SK-N-SH (cell line): ENCODE data around the gene TFAP2B. TPM values are rescaled to one million over a fixed set of nuclear protein-coding genes. Genes with fewer than 3 reads are reported as not detected.

Experiments
- CTCF ChIA-PET: fragments of 300-600, 350-600 bp; formaldehyde crosslinking; extraction: SDS; loops from one replicate; lab custom pipeline; 2021; lab: Yijun Ruan, JAX
- POLR2A ChIA-PET: fragments of 350-600 bp; sonication (Branson Sonifier 250); formaldehyde crosslinking; extraction: SDS; loops from one replicate; lab custom pipeline; 2020; ENCODE audit warnings: antibody characterized with exemption, inconsistent platforms; lab: Yijun Ruan, JAX
- DNase-seq: peaks from one replicate; pipeline ENCODE4 v3.0.0; 2012
- H2AFZ ChIP-seq: fragments of 200-600 bp; sonication (generic); 2 replicates; pipeline ENCODE4 v1.8.1; 2016; ENCODE audit warnings: antibody characterized with exemption, mild to moderate bottlenecking, low read depth
- H3F3A ChIP-seq: fragments of 200-600 bp; sonication (generic); replicated peaks from 2 replicates; pipeline ENCODE3; 2016; ENCODE audit warnings: antibody characterized with exemption, mild to moderate bottlenecking; ENCODE audit not compliant: insufficient read depth
- H3K27ac ChIP-seq, 2 experiments: fragments of 200-500 bp in 1 of 2; fragments of 200-600 bp in 1 of 2; sonication (Bioruptor generic) in 1 of 2; sonication (generic), shearing (Covaris generic) in 1 of 2; 2 replicates each; pipeline versions ENCODE4 v1.5.1 to v1.6.1; 2014 to 2016; ENCODE audit warnings: low read depth in 2 of 2, inconsistent platforms in 1 of 2, low read length in 1 of 2, mild to moderate bottlenecking in 1 of 2, mixed read lengths in 1 of 2
- H3K27me3 ChIP-seq: fragments of 200-600 bp; sonication (generic), shearing (Covaris generic); 2 replicates; pipeline ENCODE4 v1.6.1; 2016; ENCODE audit warnings: mixed run types; ENCODE audit not compliant: insufficient read depth
- H3K36me3 ChIP-seq, 2 experiments: fragments of 200-500 bp in 1 of 2; fragments of 200-600 bp in 1 of 2; sonication (Bioruptor generic) in 1 of 2; sonication (generic) in 1 of 2; replicated peaks in 1 of 2; 2 replicates each; pipeline versions ENCODE3 to v1.5.1; 2014 to 2016; ENCODE audit warnings: low read length in 1 of 2, mild to moderate bottlenecking in 1 of 2; ENCODE audit not compliant: insufficient read depth in 2 of 2, control insufficient read depth in 1 of 2
- H3K4me1 ChIP-seq, 2 experiments: fragments of 200-500 bp in 1 of 2; fragments of 200-600 bp in 1 of 2; sonication (Bioruptor generic) in 1 of 2; sonication (generic), shearing (Covaris generic) in 1 of 2; 2 replicates each; pipeline versions ENCODE4 v1.5.1 to v1.6.1; 2014 to 2016; ENCODE audit warnings: low read depth in 1 of 2, low read length in 1 of 2, mixed run types in 1 of 2; ENCODE audit not compliant: insufficient read depth in 2 of 2, control insufficient read depth in 1 of 2
- H3K4me2 ChIP-seq: fragments of 200-600 bp; sonication (generic), shearing (Covaris generic); 2 replicates; pipeline ENCODE4 v1.6.1; 2017; ENCODE audit warnings: mixed run types
- H3K4me3 ChIP-seq, 2 experiments: fragments of 200-500 bp in 1 of 2; fragments of 200-600 bp in 1 of 2; sonication (Bioruptor generic) in 1 of 2; sonication (generic), shearing (Covaris generic) in 1 of 2; 2 replicates each; pipeline versions ENCODE4 v1.5.1 to v1.8.1; 2014 to 2016; ENCODE audit warnings: low read depth in 2 of 2, inconsistent platforms in 1 of 2, low read length in 1 of 2, mild to moderate bottlenecking in 1 of 2, mixed read lengths in 1 of 2, moderate library complexity in 1 of 2
- H3K79me2 ChIP-seq: fragments of 200-600 bp; sonication (generic); 2 replicates; pipeline ENCODE4 v1.8.1; 2017; ENCODE audit warnings: mild to moderate bottlenecking; ENCODE audit not compliant: insufficient read depth
- H3K9ac ChIP-seq: fragments of 200-600 bp; sonication (generic); 2 replicates; pipeline ENCODE4 v1.6.1; 2017; ENCODE audit warnings: mixed run types
- H3K9me2 ChIP-seq: fragments of 200-600 bp; sonication (generic); 2 replicates; pipeline ENCODE4 v1.6.1; 2017; ENCODE audit warnings: mixed run types
- H3K9me3 ChIP-seq: fragments of 200-600 bp; sonication (generic); 2 replicates; pipeline ENCODE4 v1.6.1; 2017; ENCODE audit warnings: mixed run types, mild to moderate bottlenecking, moderate library complexity
- H4K20me1 ChIP-seq: fragments of 200-600 bp; sonication (generic); 2 replicates; pipeline ENCODE4 v1.6.1; 2017; ENCODE audit warnings: mild to moderate bottlenecking, mixed run types; ENCODE audit not compliant: insufficient read depth
- CTCF ChIP-seq: fragments of 200-600 bp; sonication (generic); IDR thresholded peaks from 2 replicates; pipeline ENCODE4 v1.6.1; 2017; ENCODE audit warnings: antibody characterized with exemption, mild to moderate bottlenecking, moderate library complexity
- EZH2phosphoT487 ChIP-seq: fragments of 200-600 bp; sonication (generic); IDR thresholded peaks from 2 replicates; pipeline ENCODE4 v1.6.1; 2017; ENCODE audit warnings: low read depth, mixed run types, mild to moderate bottlenecking, antibody characterized with exemption, moderate library complexity, borderline replicate concordance
- FOXJ3 ChIP-seq: sonication (generic); formaldehyde crosslinking; IDR thresholded peaks from 2 replicates; pipeline ENCODE4 v1.5.1; 2020; ENCODE audit warnings: mild to moderate bottlenecking, missing genetic modification reagents
- GATA2 ChIP-seq: sonication (generic); formaldehyde crosslinking; IDR thresholded peaks from 2 replicates; pipeline ENCODE4 v1.5.0; 2020; ENCODE audit warnings: mild to moderate bottlenecking, missing genetic modification reagents
- IRF3 ChIP-seq: fragments of 150-350 bp; IDR thresholded peaks from 2 replicates; pipeline ENCODE4 v1.6.1; 2016; ENCODE audit warnings: mild to moderate bottlenecking, low read depth, low read length
- JUND ChIP-seq: IDR thresholded peaks from 2 replicates; pipeline ENCODE4 v1.4.0; 2012
- MAX ChIP-seq: IDR thresholded peaks from 2 replicates; pipeline ENCODE4 v1.4.0; 2012; ENCODE audit warnings: low read depth
- MEF2A ChIP-seq: IDR thresholded peaks from 2 replicates; pipeline ENCODE4 v1.4.0; 2012; ENCODE audit warnings: low read depth, borderline replicate concordance
- NRF1 ChIP-seq: IDR thresholded peaks from 2 replicates; pipeline ENCODE4 v1.6.1; 2012; ENCODE audit warnings: low read depth, mild to moderate bottlenecking, low read length
- PBX3 ChIP-seq: IDR thresholded peaks from 2 replicates; pipeline ENCODE4; 2012
- POLR2AphosphoS5 ChIP-seq: IDR thresholded peaks from 2 replicates; pipeline ENCODE4 v1.6.1; 2012; ENCODE audit warnings: low read depth, low read length
- RAD21 ChIP-seq: IDR thresholded peaks from 2 replicates; pipeline ENCODE4 v1.6.1; 2012; ENCODE audit warnings: mild to moderate bottlenecking, low read length
- REST ChIP-seq: IDR thresholded peaks from 2 replicates; pipeline ENCODE4 v1.6.1; 2012; ENCODE audit warnings: mild to moderate bottlenecking, low read depth, low read length, moderate library complexity
- SMC3 ChIP-seq: IDR thresholded peaks from 2 replicates; pipeline ENCODE4 v1.6.1; 2012; ENCODE audit warnings: low read depth, low read length, improper control_type of control experiment
- TAF1 ChIP-seq: IDR thresholded peaks from 2 replicates; pipeline ENCODE4 v1.6.1; 2012; ENCODE audit warnings: low read depth, mild to moderate bottlenecking, low read length, moderate library complexity, borderline replicate concordance
- TCF12 ChIP-seq: IDR thresholded peaks from 2 replicates; pipeline ENCODE4 v1.4.0; 2012
- TEAD4 ChIP-seq: IDR thresholded peaks from 2 replicates; pipeline ENCODE4 v1.4.0; 2012; ENCODE audit warnings: mild to moderate bottlenecking, borderline replicate concordance; ENCODE audit not compliant: insufficient read depth
- USF1 ChIP-seq: IDR thresholded peaks from 2 replicates; pipeline ENCODE4 v1.4.0; 2012; ENCODE audit warnings: low read depth, borderline replicate concordance
- YY1 ChIP-seq: IDR thresholded peaks from 2 replicates; pipeline ENCODE4 v1.4.0; 2012; ENCODE audit warnings: low read depth, mild to moderate bottlenecking
- ZBTB33 ChIP-seq: IDR thresholded peaks from 2 replicates; pipeline ENCODE4 v1.4.0; 2012; ENCODE audit warnings: low read depth, borderline replicate concordance
- WGBS: methylation state at CpG from one replicate; pipeline ENCODE4 v1.1.6; 2017; ENCODE audit warnings: low lambda C conversion rate; 5-methylcytosine and 5-hydroxymethylcytosine counted together
- polyA plus RNA-seq, 3 experiments: library from polyadenylated mRNA; depleted of rRNA; stranded (reverse); fragments of >200 nt; gene quantifications; 2 replicates each; pipeline ENCODE4 v1.2.3, GENCODE V29; 2012

Gene TFAP2B
- polyA plus RNA-seq, 1 of the 3 experiments (the other 2 are of a cell fraction): 1.1 TPM

- 79% methylated on average over 32 of the region's 32 CpGs for WGBS
- H3K4me3 ChIP-seq: no peak overlapping the region
- TF ChIP-seq TEAD4 (no peak), TAF1 (no peak), MAX (no peak), RAD21 (no peak), YY1 (no peak), USF1 (no peak), ZBTB33 (no peak), PBX3 (no peak), JUND (no peak), EZH2phosphoT487 (no peak), MEF2A (no peak), POLR2AphosphoS5 (no peak), REST (no peak), TCF12 (no peak), SMC3 (no peak), FOXJ3 (CRISPR knock-in tag) (no peak), IRF3 (no peak), CTCF (no peak), NRF1 (no peak), GATA2 (CRISPR knock-in tag) (no peak)
- no peaks in the 10 kb centered on the region for H3F3A ChIP-seq
- H2AFZ ChIP-seq: no peak overlapping the region
- H3K4me2 ChIP-seq: no peak overlapping the region
- H3K36me3 ChIP-seq: peaks cover 0 to 51% of the 10 kb centered on the region in 2 experiments
- no peak overlapping the region; a peak in 1 of 4 replicates for H3K27ac ChIP-seq
- no peaks in the 10 kb centered on the region for H3K9me3 ChIP-seq
- H3K27me3 ChIP-seq: no peaks in the 10 kb centered on the region
- H3K4me1 ChIP-seq: peaks cover 0 to 18% of the 10 kb centered on the region in 2 experiments; a peak in 2 of 4 replicates
- H3K9ac ChIP-seq: no peak overlapping the region
- no peaks in the 10 kb centered on the region for H3K9me2 ChIP-seq
- H4K20me1 ChIP-seq: no peaks in the 10 kb centered on the region
- no peak for DNase-seq
- ChIA-PET CTCF (interaction anchor here (1.5 kb wide), 2 partner anchors 672 to 1207 kb away, joined by 4 to 6 read pairs; no protein-coding TSS in a partner anchor), POLR2A (interaction anchor here (1.0 kb wide), 1 partner anchor 13 kb away, joined by 3 read pairs; no protein-coding TSS in a partner anchor)
- no peaks in the 10 kb centered on the region for H3K79me2 ChIP-seq
These were observed 24.3 kb downstream of the TFAP2B start for GRCh38 chr6:50842861-50843384.
